H1 (cell line): ENCODE results near the gene RPS29. TPM values are rescaled to one million over a fixed set of nuclear protein-coding genes. Genes with fewer than 3 reads are reported as not detected.

Source experiments
- CHD1 ChIP-seq: IDR thresholded peaks from 2 replicates; pipeline ENCODE4 v1.6.1; 2012; ENCODE audit warnings: low read depth, low read length, improper control_type of control experiment
- CREB1 ChIP-seq: IDR thresholded peaks from 2 replicates; pipeline ENCODE4 v1.6.1; 2012; ENCODE audit warnings: inconsistent platforms
- KDM5A ChIP-seq: fragments of 200-600 bp; IDR thresholded peaks from 2 replicates; pipeline ENCODE4 v1.7.1; 2012; ENCODE audit warnings: mild to moderate bottlenecking, low read length, inconsistent platforms, mixed read lengths
- RAD21 ChIP-seq, 2 experiments: IDR thresholded peaks in 1 of 2; conservative IDR thresholded peaks in 1 of 2; 2 replicates each; pipeline ENCODE4 v1.6.1; 2011; ENCODE audit warnings: low read depth in 2 of 2, low read length in 2 of 2, improper control_type of control experiment in 1 of 2, inconsistent platforms in 1 of 2, mild to moderate bottlenecking in 1 of 2, moderate library complexity in 1 of 2
- RNF2 ChIP-seq: fragments of 200-900, 300-1000 bp; sonication (generic); IDR thresholded peaks from 2 replicates; pipeline ENCODE4 v1.7.1; 2016; ENCODE audit warnings: borderline replicate concordance, low read depth, mild to moderate bottlenecking, antibody characterized with exemption, low read length; ENCODE audit not compliant: poor library complexity, severe bottlenecking; ENCODE audit errors: missing control alignments
- SP1 ChIP-seq: IDR thresholded peaks from 2 replicates; pipeline ENCODE4 v1.6.1; 2011; ENCODE audit warnings: low read depth, low read length
- TAF7 ChIP-seq: optimal IDR thresholded peaks from 2 replicates; pipeline ENCODE3; 2011; ENCODE audit warnings: low read depth, mild to moderate bottlenecking, inconsistent platforms, low read length, moderate library complexity, borderline replicate concordance
- TBP ChIP-seq: IDR thresholded peaks from 2 replicates; pipeline ENCODE4 v1.6.1; 2011; ENCODE audit warnings: low read depth, low read length, improper control_type of control experiment
- polyA plus RNA-seq, 7 experiments: library from polyadenylated mRNA; depleted of rRNA in 3 of 7; stranded (reverse) in 5 of 7; unstranded in 2 of 7; fragments of >200 nt in 5 of 7; fragments of 200-250 nt in 2 of 7; gene quantifications; 1 replicate in 5 of 7; 2 replicates in 1 of 7; 4 replicates in 1 of 7; pipeline versions ENCODE4 v1.2.1 to v1.2.3, GENCODE V29; 2011 to 2013; ENCODE audit warnings: missing spikeins in 2 of 7, mixed read lengths in 2 of 7
- total RNA-seq: library from RNA; stranded (reverse); fragmentation: NEBNext Ultra II Directional; extraction: Animal tissue kit (Norgen Biotek cat#: 25700); gene quantifications from 2 replicates; pipeline ENCODE4 v1.2.1, GENCODE V29; 2021
- TF ChIP-seq, protein P1 (sequence below): fragments of 300-600 bp; sonication (generic); IDR thresholded peaks from 2 replicates; pipeline ENCODE4 v1.7.1; 2012; ENCODE audit warnings: low read length, moderate library complexity, mild to moderate bottlenecking, inconsistent platforms; ENCODE audit not compliant: insufficient replicate concordance
- TF ChIP-seq, protein P2 (sequence below): IDR thresholded peaks from 2 replicates; pipeline ENCODE4 v1.6.1; 2011; ENCODE audit warnings: low read length, improper control_type of control experiment

The RPS29 gene
- total and polyA plus RNA-seq, 2 of the 8 experiments (the other 6 are each of a cell fraction or from before 2014, with no cell fraction given), result 2,193 to 23,165 TPM

DNA sequence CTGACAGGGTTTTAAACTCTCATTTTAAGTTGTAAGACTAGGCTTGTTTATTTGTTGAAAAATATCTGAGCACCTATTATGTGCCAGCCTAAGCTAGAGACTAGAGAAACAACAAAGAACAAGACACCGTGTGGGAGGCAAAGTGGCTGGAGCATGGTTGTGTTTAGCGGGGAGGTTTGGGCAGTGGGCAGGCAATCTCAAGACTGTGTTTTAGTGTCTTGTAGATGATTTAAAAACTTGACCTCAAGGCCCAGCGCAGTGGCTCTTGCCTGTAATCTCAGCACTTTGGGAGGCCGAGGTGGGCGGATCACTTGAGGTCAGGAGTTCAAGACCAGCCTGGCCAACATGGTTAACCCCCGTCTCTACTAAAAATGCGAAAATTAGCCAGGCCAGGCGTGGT, 26.5 kb upstream of the RPS29 start (continued):
- TF ChIP-seq, protein P1, sequence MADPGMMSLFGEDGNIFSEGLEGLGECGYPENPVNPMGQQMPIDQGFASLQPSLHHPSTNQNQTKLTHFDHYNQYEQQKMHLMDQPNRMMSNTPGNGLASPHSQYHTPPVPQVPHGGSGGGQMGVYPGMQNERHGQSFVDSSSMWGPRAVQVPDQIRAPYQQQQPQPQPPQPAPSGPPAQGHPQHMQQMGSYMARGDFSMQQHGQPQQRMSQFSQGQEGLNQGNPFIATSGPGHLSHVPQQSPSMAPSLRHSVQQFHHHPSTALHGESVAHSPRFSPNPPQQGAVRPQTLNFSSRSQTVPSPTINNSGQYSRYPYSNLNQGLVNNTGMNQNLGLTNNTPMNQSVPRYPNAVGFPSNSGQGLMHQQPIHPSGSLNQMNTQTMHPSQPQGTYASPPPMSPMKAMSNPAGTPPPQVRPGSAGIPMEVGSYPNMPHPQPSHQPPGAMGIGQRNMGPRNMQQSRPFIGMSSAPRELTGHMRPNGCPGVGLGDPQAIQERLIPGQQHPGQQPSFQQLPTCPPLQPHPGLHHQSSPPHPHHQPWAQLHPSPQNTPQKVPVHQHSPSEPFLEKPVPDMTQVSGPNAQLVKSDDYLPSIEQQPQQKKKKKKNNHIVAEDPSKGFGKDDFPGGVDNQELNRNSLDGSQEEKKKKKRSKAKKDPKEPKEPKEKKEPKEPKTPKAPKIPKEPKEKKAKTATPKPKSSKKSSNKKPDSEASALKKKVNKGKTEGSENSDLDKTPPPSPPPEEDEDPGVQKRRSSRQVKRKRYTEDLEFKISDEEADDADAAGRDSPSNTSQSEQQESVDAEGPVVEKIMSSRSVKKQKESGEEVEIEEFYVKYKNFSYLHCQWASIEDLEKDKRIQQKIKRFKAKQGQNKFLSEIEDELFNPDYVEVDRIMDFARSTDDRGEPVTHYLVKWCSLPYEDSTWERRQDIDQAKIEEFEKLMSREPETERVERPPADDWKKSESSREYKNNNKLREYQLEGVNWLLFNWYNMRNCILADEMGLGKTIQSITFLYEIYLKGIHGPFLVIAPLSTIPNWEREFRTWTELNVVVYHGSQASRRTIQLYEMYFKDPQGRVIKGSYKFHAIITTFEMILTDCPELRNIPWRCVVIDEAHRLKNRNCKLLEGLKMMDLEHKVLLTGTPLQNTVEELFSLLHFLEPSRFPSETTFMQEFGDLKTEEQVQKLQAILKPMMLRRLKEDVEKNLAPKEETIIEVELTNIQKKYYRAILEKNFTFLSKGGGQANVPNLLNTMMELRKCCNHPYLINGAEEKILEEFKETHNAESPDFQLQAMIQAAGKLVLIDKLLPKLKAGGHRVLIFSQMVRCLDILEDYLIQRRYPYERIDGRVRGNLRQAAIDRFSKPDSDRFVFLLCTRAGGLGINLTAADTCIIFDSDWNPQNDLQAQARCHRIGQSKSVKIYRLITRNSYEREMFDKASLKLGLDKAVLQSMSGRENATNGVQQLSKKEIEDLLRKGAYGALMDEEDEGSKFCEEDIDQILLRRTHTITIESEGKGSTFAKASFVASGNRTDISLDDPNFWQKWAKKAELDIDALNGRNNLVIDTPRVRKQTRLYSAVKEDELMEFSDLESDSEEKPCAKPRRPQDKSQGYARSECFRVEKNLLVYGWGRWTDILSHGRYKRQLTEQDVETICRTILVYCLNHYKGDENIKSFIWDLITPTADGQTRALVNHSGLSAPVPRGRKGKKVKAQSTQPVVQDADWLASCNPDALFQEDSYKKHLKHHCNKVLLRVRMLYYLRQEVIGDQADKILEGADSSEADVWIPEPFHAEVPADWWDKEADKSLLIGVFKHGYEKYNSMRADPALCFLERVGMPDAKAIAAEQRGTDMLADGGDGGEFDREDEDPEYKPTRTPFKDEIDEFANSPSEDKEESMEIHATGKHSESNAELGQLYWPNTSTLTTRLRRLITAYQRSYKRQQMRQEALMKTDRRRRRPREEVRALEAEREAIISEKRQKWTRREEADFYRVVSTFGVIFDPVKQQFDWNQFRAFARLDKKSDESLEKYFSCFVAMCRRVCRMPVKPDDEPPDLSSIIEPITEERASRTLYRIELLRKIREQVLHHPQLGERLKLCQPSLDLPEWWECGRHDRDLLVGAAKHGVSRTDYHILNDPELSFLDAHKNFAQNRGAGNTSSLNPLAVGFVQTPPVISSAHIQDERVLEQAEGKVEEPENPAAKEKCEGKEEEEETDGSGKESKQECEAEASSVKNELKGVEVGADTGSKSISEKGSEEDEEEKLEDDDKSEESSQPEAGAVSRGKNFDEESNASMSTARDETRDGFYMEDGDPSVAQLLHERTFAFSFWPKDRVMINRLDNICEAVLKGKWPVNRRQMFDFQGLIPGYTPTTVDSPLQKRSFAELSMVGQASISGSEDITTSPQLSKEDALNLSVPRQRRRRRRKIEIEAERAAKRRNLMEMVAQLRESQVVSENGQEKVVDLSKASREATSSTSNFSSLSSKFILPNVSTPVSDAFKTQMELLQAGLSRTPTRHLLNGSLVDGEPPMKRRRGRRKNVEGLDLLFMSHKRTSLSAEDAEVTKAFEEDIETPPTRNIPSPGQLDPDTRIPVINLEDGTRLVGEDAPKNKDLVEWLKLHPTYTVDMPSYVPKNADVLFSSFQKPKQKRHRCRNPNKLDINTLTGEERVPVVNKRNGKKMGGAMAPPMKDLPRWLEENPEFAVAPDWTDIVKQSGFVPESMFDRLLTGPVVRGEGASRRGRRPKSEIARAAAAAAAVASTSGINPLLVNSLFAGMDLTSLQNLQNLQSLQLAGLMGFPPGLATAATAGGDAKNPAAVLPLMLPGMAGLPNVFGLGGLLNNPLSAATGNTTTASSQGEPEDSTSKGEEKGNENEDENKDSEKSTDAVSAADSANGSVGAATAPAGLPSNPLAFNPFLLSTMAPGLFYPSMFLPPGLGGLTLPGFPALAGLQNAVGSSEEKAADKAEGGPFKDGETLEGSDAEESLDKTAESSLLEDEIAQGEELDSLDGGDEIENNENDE, result no peak
- TF ChIP-seq CREB1 (no peak), SP1 (no peak), CHD1 (no peak), RNF2 (no peak), TAF7 (no peak), TBP (no peak), RAD21 (IDR thresholded peaks at IDR 0.05 in 1 of 2, conservative IDR thresholded peaks at IDR 0.05 in 1 of 2; ENCODE audit: low read depth in 2 of 2, low read length in 2 of 2) (no peak), KDM5A (no peak)
- TF ChIP-seq, protein P2, sequence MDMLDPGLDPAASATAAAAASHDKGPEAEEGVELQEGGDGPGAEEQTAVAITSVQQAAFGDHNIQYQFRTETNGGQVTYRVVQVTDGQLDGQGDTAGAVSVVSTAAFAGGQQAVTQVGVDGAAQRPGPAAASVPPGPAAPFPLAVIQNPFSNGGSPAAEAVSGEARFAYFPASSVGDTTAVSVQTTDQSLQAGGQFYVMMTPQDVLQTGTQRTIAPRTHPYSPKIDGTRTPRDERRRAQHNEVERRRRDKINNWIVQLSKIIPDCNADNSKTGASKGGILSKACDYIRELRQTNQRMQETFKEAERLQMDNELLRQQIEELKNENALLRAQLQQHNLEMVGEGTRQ, result no peak
